ENCODE measurements around the gene SRPX2.
"Not testable (repeated sequence)": the region's sequence is repeated elsewhere in the genome, so short reads cannot be mapped to it uniquely, and the experiment has no call there.

SRPX2 gene

GRCh38 chrX:100717363-100717762, 73.4 kb downstream of the SRPX2 start:
- intact Hi-C loops (cut with DNase I; ENCODE audit: low total_unique reads): no loop called here
- no peak overlapping the region for H3K27ac ChIP-seq
- H3K4me1 ChIP-seq: no peaks in the 10 kb centered on the region
- no peaks in the 10 kb centered on the region for H3K27me3 ChIP-seq
- no peaks in the 10 kb centered on the region for H3K9me3 ChIP-seq
- no peak for TF ChIP-seq CTCF (IDR thresholded peaks at IDR 0.05)
- no peak for DNase-seq
- H3K4me3 ChIP-seq: no peak overlapping the region
- H3K36me3 ChIP-seq: no peaks in the 10 kb centered on the region

GRCh38 chrX:100719139-100719538, 75.1 kb downstream of the SRPX2 start:
- H3K9me3 ChIP-seq: no peaks in the 10 kb centered on the region
- no peaks in the 10 kb centered on the region for H3K36me3 ChIP-seq
- no peaks in the 10 kb centered on the region for H3K27me3 ChIP-seq
- no peak for TF ChIP-seq CTCF (IDR thresholded peaks at IDR 0.05)
- H3K4me1 ChIP-seq: no peaks in the 10 kb centered on the region
- no peak for DNase-seq
- H3K27ac ChIP-seq: no peak overlapping the region
- no peak overlapping the region for H3K4me3 ChIP-seq
- intact Hi-C loops (cut with DNase I; ENCODE audit: low total_unique reads): no loop called here

GRCh38 chrX:100720301-100720700, 76.3 kb downstream of the SRPX2 start:
- H3K36me3 ChIP-seq: no peaks in the 10 kb centered on the region
- H3K9me3 ChIP-seq: no peaks in the 10 kb centered on the region
- no peak overlapping the region for H3K27ac ChIP-seq
- no peaks in the 10 kb centered on the region for H3K4me1 ChIP-seq
- DNase-seq: no peak
- intact Hi-C loops (cut with DNase I; ENCODE audit: low total_unique reads): no loop called here
- no peaks in the 10 kb centered on the region for H3K27me3 ChIP-seq
- TF ChIP-seq CTCF (IDR thresholded peaks at IDR 0.05): no peak
- H3K4me3 ChIP-seq: no peak overlapping the region

GRCh38 chrX:100721328-100721727, 77.3 kb downstream of the SRPX2 start:
- TF ChIP-seq CTCF (IDR thresholded peaks at IDR 0.05): no peak
- intact Hi-C loops (cut with DNase I; ENCODE audit: low total_unique reads): no loop called here
- H3K27ac ChIP-seq: no peak overlapping the region
- DNase-seq: no peak
- H3K27me3 ChIP-seq: no peaks in the 10 kb centered on the region
- no peaks in the 10 kb centered on the region for H3K9me3 ChIP-seq
- H3K4me3 ChIP-seq: no peak overlapping the region
- no peaks in the 10 kb centered on the region for H3K4me1 ChIP-seq
- no peaks in the 10 kb centered on the region for H3K36me3 ChIP-seq

GRCh38 chrX:100724006-100724405, 80.0 kb downstream of the SRPX2 start:
- H3K4me3 ChIP-seq; H3K27ac ChIP-seq; H3K27me3 ChIP-seq; H3K4me1 ChIP-seq; DNase-seq; H3K36me3 ChIP-seq; H3K9me3 ChIP-seq; intact Hi-C loops (cut with DNase I; ENCODE audit: low total_unique reads): not testable (repeated sequence)

Measured in tibial artery (tissue), 4 donors.